ENCODE measurements around the gene RHOJ.

RHOJ gene

DNA sequence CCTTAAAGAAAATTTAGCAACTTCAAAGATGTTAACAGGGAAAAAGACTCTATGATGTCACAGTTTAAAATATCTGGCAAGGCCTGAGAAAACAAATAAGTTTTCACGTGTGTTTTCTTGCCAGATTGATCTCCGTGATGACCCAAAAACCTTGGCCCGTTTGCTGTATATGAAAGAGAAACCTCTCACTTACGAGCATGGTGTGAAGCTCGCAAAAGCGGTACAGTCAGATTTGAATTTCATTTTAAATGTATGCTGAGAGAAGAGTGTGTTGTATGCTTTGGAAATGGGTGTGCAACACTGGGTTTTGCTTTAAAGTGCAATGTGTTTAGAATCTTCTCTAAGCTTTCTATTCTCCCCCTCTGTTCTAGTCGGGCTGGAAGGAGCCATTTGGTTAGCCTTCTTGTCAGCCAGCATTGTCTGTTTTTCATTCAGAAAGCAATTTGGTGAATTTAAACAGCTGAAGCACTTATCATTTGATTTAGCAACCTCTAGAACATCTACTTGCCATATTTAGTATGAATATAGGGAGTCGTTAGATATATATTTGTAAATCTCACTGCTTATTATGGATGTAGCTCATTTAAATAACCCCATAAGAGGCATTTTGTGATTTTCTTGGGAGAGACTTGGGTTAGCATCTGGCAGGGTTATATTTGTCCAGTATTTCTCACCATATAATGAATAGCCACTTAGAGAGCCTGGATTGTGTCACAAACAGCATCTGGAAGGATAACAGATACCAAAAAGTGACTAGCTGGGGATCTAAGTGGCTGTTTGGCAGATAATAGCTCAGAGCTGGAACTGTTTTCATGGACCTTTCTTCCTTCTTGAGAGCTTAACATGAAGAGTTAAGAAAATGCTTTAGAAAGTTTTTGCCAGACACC lies 79.0 kb downstream of the RHOJ start:
- no peaks in the 10 kb centered on the region for H3K9me3 ChIP-seq
- peaks cover 72% of the 10 kb centered on the region for H3K27me3 ChIP-seq
- H3K4me1 ChIP-seq (ENCODE audit: control insufficient read depth in 1 of 2, insufficient read depth in 1 of 2, low read depth in 1 of 2, low read length in 1 of 2) = no peaks in the 10 kb centered on the region
- no peak overlapping the region for H3K4me3 ChIP-seq (ENCODE audit: low read depth in 1 of 2, low read length in 1 of 2)
- H3K36me3 ChIP-seq = no peaks in the 10 kb centered on the region
- TF ChIP-seq, protein P1, sequence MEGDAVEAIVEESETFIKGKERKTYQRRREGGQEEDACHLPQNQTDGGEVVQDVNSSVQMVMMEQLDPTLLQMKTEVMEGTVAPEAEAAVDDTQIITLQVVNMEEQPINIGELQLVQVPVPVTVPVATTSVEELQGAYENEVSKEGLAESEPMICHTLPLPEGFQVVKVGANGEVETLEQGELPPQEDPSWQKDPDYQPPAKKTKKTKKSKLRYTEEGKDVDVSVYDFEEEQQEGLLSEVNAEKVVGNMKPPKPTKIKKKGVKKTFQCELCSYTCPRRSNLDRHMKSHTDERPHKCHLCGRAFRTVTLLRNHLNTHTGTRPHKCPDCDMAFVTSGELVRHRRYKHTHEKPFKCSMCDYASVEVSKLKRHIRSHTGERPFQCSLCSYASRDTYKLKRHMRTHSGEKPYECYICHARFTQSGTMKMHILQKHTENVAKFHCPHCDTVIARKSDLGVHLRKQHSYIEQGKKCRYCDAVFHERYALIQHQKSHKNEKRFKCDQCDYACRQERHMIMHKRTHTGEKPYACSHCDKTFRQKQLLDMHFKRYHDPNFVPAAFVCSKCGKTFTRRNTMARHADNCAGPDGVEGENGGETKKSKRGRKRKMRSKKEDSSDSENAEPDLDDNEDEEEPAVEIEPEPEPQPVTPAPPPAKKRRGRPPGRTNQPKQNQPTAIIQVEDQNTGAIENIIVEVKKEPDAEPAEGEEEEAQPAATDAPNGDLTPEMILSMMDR (IDR thresholded peaks at IDR 0.05) = no peak
- no peak overlapping the region for H3K27ac ChIP-seq

DNA sequence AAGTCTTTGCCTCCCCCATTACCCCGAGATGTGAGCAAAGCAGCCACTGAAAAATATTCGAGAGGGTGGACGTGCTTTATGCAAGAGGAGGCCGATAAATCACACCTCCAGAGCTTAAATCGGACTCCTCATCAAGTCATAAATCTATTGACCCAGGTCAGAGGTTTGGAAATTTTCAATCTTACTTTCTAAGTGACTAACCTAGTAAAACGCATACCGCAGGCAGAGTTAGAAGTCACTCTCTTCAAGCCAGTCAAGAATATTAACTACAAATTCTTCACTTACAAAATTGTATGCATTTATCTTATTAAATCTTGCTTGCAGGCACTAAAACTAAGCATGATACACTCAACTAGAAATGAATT lies 79.6 kb downstream of the RHOJ start:
- Histone ChIP-seq H3K4me1 (ENCODE audit: control insufficient read depth in 1 of 2, insufficient read depth in 1 of 2, low read depth in 1 of 2, low read length in 1 of 2) (no peaks in the 10 kb centered on the region), H3K27ac (no peak overlapping the region), H3K4me3 (ENCODE audit: low read depth in 1 of 2, low read length in 1 of 2) (no peak overlapping the region), H3K27me3 (peaks cover 72% of the 10 kb centered on the region), H3K36me3 (no peaks in the 10 kb centered on the region), H3K9me3 (no peaks in the 10 kb centered on the region)
- TF ChIP-seq, protein P1 (IDR thresholded peaks at IDR 0.05) = no peak

DNA sequence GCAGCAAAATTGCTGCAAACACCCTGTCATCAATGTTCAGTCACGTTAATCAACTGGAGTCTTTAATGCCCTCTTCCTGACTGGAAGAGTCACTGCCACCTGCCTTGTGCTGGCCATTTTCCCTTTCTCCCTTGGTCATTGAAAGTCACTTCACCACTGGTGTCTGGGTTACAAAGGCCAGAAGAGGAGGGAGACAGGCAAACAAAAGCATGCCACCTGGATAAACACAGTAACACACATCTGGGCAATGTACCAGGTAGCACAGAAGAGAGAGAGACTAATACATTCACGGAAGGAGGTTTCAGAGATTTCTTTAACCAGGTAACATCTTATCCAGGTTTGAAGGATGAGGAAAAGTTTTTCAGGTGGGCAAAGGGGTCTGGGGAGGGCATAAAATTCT lies 81.8 kb downstream of the RHOJ start:
- H3K36me3 ChIP-seq = no peaks in the 10 kb centered on the region
- no peak overlapping the region for H3K4me3 ChIP-seq (ENCODE audit: low read depth in 1 of 2, low read length in 1 of 2)
- peaks cover 58% of the 10 kb centered on the region for H3K27me3 ChIP-seq
- H3K4me1 ChIP-seq (ENCODE audit: control insufficient read depth in 1 of 2, insufficient read depth in 1 of 2, low read depth in 1 of 2, low read length in 1 of 2) = no peaks in the 10 kb centered on the region
- no peak overlapping the region for H3K27ac ChIP-seq
- H3K9me3 ChIP-seq = no peaks in the 10 kb centered on the region
- TF ChIP-seq, protein P1 (IDR thresholded peaks at IDR 0.05) = no peak

DNA sequence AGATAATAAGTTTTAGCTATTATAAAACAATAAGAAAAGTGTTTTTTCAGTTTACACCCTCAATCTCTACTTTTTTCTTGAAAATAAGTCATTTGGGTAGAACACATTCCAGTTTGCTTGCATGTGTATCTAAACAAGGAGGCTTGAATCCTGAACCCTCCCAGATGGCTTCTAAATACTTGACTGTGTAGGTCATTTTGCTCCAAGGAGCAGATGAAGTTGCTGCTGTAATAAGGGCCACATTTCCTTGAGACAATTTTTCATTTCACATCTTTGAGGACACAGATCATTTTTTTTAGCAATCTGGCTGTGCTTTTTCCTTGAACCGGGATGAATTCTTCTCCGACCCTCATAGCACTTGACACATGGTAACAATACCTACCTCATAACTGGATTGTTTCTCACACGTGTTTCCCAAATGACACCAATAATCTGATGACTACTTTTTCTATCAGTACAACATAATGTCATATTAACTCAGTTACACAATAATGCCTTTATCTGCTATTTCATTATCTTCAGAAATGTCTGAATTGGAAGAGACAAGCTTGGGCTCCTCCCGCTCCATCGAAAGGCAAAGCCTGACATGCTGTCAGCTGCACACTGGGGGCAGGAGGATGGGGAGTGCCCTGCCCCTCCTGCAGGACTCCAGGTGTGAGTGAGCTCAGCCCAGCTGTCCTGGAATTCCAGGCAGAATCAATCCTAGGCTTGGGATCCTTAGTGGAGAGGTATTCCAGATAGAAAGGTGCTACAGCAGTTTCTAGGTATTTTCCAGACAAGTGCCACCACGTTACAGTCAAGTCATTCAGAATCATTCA lies 83.6 kb downstream of the RHOJ start:
- Histone ChIP-seq H3K36me3 (no peaks in the 10 kb centered on the region), H3K27me3 (peaks cover 44% of the 10 kb centered on the region), H3K9me3 (no peaks in the 10 kb centered on the region), H3K4me3 (ENCODE audit: low read depth in 1 of 2, low read length in 1 of 2) (no peak overlapping the region), H3K27ac (no peak overlapping the region), H3K4me1 (ENCODE audit: control insufficient read depth in 1 of 2, insufficient read depth in 1 of 2, low read depth in 1 of 2, low read length in 1 of 2) (no peaks in the 10 kb centered on the region)
- TF ChIP-seq, protein P1 (IDR thresholded peaks at IDR 0.05) = no peak

DNA sequence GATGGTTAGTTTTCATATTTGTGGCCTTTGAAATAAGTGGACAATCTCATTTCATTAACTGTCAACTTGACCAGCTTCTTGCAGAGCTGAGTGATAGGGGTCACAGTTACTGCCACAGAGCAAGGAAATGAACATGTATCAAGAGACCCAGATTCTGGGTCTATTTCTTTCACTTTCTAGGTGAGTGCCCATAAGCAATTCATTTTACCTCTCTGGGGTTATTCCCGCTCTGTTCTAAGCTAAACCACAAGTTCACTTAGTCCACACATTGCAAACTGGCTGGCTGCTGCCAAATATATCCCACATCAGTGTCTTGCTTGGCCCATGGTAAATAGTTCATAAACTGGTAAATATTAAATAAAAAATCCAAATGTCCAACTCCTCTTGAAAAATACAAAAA lies 84.6 kb downstream of the RHOJ start:
- Histone ChIP-seq H3K4me3 (ENCODE audit: low read depth in 1 of 2, low read length in 1 of 2) (no peak overlapping the region), H3K4me1 (ENCODE audit: control insufficient read depth in 1 of 2, insufficient read depth in 1 of 2, low read depth in 1 of 2, low read length in 1 of 2) (no peaks in the 10 kb centered on the region), H3K36me3 (no peaks in the 10 kb centered on the region), H3K27ac (no peak overlapping the region), H3K9me3 (no peaks in the 10 kb centered on the region), H3K27me3 (peaks cover 34% of the 10 kb centered on the region)
- TF ChIP-seq, protein P1 (IDR thresholded peaks at IDR 0.05) = no peak

Measured in neutrophil (primary cell).